Stimulated activated CD4-positive, alpha-beta T cell treated with anti-CD3 and anti-CD28 coated beads, Interleukin-15, amount 100 ng/mL, for 24 hours (primary cell): ENCODE data around the gene TNNT1.
A peak's percentile ranks its signal among the peaks of the same experiment; 100 is the strongest.
"Not testable (repeated sequence)": the region's sequence is repeated elsewhere in the genome, so short reads cannot be mapped to it uniquely, and the experiment has no call there.

Source experiments
- DNase-seq: peaks from one replicate; pipeline ENCODE4 v3.0.0-alpha.2; 2020

Gene TNNT1

GRCh38 chr19:55136399-55137102 lies 12.5 kb downstream of the TNNT1 start:
- DNase-seq: no peak

- no peak for DNase-seq
Observed at GRCh38 chr19:55134736-55135135, 14.3 kb downstream of the TNNT1 start.

- DNase-seq: no peak
Observed at GRCh38 chr19:55133639-55134444, 15.2 kb downstream of the TNNT1 start.

- no peak for DNase-seq
Observed at GRCh38 chr19:55132453-55133129, 16.4 kb downstream of the TNNT1 start.

GRCh38 chr19:55131421-55131820 lies 17.6 kb downstream of the TNNT1 start:
- no peak for DNase-seq

- DNase-seq: no peak
Observed at GRCh38 chr19:55119053-55119452, 30.0 kb downstream of the TNNT1 start.

- DNase-seq: peak; percentile 59
Observed at GRCh38 chr19:55118401-55118991, 30.5 kb downstream of the TNNT1 start.

GRCh38 chr19:55117663-55118391 lies 31.2 kb downstream of the TNNT1 start:
- peak; percentile 98 for DNase-seq

- peak; percentile 24 for DNase-seq
Observed at GRCh38 chr19:55116859-55117662, 31.9 kb downstream of the TNNT1 start, which contains the start of gene PPP1R12C. Gene PPP1R12C (minus strand): TSS chr19:55117637. CDS start chr19:55117543, 94 bp downstream.

- peak; percentile 78 for DNase-seq
Observed at GRCh38 chr19:55116232-55116858, 32.7 kb downstream of the TNNT1 start.

- peak; percentile 76 for DNase-seq
Observed at GRCh38 chr19:55115446-55116065, 33.5 kb downstream of the TNNT1 start.

- no peak for DNase-seq
Observed at GRCh38 chr19:55114566-55115145, 34.4 kb downstream of the TNNT1 start.

GRCh38 chr19:55113570-55114039 lies 35.4 kb downstream of the TNNT1 start:
- no peak for DNase-seq

- no peak for DNase-seq
Observed at GRCh38 chr19:55112777-55113569, 36.0 kb downstream of the TNNT1 start.

GRCh38 chr19:55112246-55112776 lies 36.7 kb downstream of the TNNT1 start:
- no peak for DNase-seq

GRCh38 chr19:55111238-55111831 lies 37.7 kb downstream of the TNNT1 start:
- DNase-seq: no peak

- DNase-seq: no peak
Observed at GRCh38 chr19:55109527-55110291, 39.3 kb downstream of the TNNT1 start.

GRCh38 chr19:55107252-55107651 lies 41.8 kb downstream of the TNNT1 start:
- not testable (repeated sequence) for DNase-seq
